Right renal pelvis (tissue), 4 donors: ENCODE measurements around the gene ID3. TPM values are rescaled to one million over a fixed set of nuclear protein-coding genes. Genes with fewer than 3 reads are reported as not detected.

Source experiments
- DNase-seq, 4 donors: peaks; one replicate each; pipeline ENCODE4 v3.0.0-alpha.2; 2013; ENCODE audit warnings: low read depth in 4 of 4, low spot score in 3 of 4, missing footprints in 1 of 4
- polyA plus RNA-seq, 4 donors: library from polyadenylated mRNA; unstranded; fragments of 120-200 nt; gene quantifications; one replicate each; pipeline ENCODE4 v1.2.1, GENCODE V29; 2013; ENCODE audit not compliant: insufficient read length in 4 of 4

Gene ID3
- polyA plus RNA-seq, 4 donors = 304 to 373 (median 349) TPM

GRCh38 chr1:23529146-23530086, 29.9 kb downstream of the ID3 start:
- no peak for DNase-seq

- DNase-seq = no peak
Observed at GRCh38 chr1:23528250-23528978, 30.9 kb downstream of the ID3 start.

GRCh38 chr1:23527900-23528249, 31.4 kb downstream of the ID3 start:
- DNase-seq = no peak

GRCh38 chr1:23527366-23527765, 31.9 kb downstream of the ID3 start:
- no peak for DNase-seq

- DNase-seq = no peak
Observed at GRCh38 chr1:23526329-23527041, 32.8 kb downstream of the ID3 start.

- DNase-seq = no peak
Observed at GRCh38 chr1:23525558-23526250, 33.6 kb downstream of the ID3 start.

DNA sequence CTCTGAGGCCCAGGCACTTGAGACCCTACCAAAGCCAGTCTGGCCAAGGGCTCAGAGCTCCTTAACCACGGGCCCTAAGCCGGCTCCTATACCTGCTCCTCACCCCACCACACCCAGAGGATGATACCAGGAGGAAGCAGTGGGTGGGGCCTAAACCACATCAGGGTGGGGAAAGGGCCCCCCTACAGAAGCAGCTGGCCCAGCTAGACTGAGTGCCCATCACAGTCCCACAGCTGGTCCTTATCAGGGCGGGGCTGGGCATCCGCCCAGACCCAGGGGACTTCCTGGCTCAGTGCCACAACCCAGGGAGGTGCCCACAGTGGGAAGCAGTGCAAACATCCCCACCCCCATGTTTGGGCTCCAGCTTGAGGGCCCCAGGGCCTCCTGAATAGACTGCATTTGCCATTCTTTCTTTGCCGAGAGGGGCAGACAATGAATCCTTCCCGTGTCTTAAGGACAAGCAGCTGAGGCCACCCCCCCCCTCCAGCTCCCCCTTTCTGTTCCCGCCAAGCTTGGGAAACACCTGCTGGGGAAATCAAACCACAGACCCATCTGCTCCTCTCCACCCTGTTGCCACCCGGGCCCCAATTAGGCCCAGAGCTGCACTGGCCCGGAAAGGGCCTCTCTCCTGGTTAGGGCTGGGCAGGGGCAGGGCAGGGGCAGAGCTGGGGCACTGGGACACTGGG, 34.4 kb downstream of the ID3 start:
- no peak for DNase-seq

DNA sequence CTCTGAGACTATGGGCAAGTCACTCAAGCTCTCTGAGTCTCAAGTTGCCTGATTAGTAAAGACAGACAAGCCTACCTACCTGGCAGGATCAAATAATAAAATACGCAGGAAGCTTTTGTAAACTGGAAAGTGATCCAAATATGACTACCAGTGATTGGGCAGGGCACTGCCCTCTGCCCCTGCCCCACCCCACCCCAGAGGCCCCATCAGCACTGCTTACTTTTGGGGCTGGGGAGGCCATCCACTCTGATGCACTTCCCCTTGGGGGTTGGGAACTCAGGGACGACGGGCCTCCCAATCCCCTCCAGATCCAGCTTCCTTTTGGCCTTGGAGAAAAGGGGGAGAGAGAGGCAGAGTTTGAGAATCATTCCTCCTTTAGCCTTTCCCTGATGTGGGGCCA, 35.1 kb downstream of the ID3 start:
- DNase-seq = no peak

DNA sequence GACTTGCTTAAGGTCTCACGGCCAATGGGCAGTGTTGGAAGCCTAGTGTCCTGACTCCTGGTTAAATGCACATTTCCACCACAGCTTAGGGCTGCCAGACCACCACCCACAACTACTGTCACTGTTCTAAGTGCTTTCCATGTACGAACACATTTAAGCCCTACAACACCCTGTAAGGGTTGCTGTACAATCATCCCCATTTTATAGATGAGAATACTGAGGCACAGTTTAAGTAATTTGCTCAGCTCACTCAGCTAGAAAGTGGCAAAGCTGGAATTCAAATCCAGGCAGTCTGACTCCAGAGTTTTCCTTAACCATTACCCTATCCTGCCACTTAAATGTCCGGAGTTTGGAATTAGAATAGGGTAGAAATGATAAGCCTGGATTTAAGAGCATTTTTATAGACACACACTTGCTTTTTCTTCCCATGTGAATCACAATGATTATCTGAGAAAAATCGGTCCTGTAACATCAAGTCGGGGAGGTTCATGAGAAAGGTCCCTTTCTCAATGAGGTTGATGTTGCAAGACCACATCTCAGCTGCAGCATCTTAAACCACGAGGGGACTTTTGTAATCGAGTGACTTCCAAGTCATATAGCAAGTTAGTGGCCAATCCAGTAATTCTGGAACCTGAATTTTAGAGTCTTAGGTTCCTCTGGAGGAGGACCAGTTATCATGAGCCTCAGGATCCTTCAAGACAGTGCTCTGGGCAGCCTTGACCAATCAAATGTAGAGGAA, 36.9 kb downstream of the ID3 start:
- DNase-seq = no peak

GRCh38 chr1:23521588-23521987, 37.7 kb downstream of the ID3 start:
- DNase-seq = no peak

DNA sequence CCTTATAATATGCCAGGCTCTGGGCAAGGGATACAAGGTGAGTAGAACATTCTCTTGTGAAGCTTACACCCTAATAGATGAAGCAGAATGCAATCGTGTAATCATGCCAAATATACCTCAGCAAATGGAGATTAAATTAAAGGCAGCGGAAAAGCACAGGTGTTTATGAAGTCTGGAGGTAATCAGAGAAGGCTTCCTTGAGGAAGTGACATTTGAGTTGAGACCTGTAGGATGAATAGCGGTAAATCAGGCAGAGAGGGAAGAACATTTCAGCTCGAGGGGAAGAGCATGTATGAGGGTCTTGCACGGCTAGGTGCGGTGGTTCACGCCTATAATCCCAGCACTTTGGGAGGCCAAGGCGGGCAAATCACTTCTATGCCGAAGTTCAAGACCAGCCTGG, 41.7 kb downstream of the ID3 start:
- DNase-seq = no peak

DNA sequence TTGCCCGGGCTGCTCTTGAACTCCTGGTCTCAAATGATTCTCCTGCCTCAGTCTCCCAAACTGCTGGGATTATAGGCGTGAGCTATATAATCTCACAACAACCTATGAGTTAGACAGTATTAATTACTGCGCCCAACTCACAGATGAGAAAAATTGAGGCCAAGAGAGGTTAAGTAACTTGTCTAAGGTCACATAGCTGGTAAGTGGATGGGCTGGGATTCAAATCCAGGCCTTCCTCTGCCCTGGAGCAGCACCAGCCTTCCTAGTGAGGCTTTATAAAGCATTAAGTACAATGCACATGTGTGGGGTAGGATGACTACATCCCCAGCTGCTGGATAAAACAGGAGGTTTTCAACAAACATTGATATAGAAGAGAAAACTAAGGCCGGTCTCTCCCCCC, 43.4 kb downstream of the ID3 start:
- DNase-seq = no peak

DNA sequence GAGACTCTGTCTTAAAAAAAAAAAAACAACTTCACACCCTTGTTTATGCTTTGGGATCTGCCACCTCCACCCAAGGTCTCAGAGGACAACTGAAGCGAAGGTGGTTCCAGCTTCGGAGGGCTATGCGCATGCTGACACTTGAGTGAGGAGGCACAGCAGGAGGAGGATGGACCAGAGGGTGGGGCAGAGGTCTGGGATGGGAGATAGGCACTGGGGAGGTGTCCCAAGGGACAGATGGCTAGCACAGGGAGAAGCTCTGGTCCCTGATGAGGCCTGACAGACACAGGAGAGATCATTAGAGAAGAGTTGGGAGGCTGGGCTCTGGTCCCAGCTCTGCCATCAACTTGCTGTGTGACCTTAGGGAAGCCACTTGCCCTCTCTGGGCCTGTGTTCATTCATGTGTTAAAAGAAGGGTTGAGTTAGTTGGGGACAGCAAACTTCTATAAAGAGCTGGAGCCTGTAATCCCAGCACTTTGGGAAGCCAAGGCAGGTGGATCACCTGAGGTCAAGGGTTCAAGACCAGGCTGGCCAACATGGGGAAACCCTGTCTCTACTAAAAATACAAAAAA, 45.1 kb downstream of the ID3 start:
- no peak for DNase-seq

DNA sequence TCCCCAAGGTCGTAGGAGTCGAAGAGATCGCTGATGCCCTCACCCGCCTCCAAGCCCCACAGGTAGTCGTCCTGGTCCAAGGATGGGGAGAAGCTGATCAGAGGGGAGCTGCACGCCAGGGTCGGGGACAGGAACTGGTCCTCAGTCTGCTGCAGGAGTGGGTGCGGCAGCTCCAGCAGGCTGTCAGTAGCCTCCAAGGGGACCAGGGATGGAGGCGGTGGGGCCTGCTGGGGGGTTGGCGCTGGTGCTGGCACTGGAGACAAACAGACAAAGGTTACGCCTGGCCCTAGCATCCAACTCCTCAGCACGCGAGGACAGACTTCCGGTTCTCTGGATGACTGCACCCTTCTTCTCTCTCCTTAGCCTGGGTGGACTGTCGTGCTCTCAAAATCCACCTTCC, 49.4 kb downstream of the ID3 start:
- no peak for DNase-seq

Other genes with a start within 250 kb of the ID3 start
- gene HNRNPR, start 215.2 kb downstream of the ID3 start, polyA plus RNA-seq = 100 to 1,000 TPM; 243 to 286 (median 274) TPM
- 10 to 100 TPM; 27.9 to 44.4 (median 36.3) TPM for gene ZNF436, start 189.7 kb downstream of the ID3 start, polyA plus RNA-seq
- 10 to 100 TPM; 31.1 to 51.6 (median 47.5) TPM for gene TCEA3, start 134.8 kb downstream of the ID3 start, polyA plus RNA-seq
- 10 to 100 TPM; 32.0 to 35.9 (median 33.4) TPM for gene ASAP3, start 75.3 kb downstream of the ID3 start, polyA plus RNA-seq
- 1 to 10 TPM; 4.4 to 5.3 (median 4.7) TPM for gene E2F2, start 28.3 kb downstream of the ID3 start, polyA plus RNA-seq
- 1,000 to 10,000 TPM; 2,217 to 2,567 (median 2,423) TPM for gene RPL11, start 132.3 kb upstream of the ID3 start, polyA plus RNA-seq
- 10 to 100 TPM; 32.2 to 41.2 (median 36.0) TPM for gene ELOA, start 184.0 kb upstream of the ID3 start, polyA plus RNA-seq
- 10 to 100 TPM; 59.3 to 66.8 (median 63.4) TPM for gene PITHD1, start 218.9 kb upstream of the ID3 start, polyA plus RNA-seq
- gene LYPLA2, start 231.6 kb upstream of the ID3 start, polyA plus RNA-seq = 10 to 100 TPM; 64.3 to 80.5 (median 69.4) TPM
- gene GALE, start 241.3 kb upstream of the ID3 start, polyA plus RNA-seq = 10 to 100 TPM; 30.7 to 42.4 (median 32.8) TPM